ENCODE data around the gene ADGRA3. TPM values are rescaled to one million over a fixed set of nuclear protein-coding genes. Genes with fewer than 3 reads are reported as not detected.

The ADGRA3 gene
- total RNA-seq, 1 donor from 2014 or later: 15.8 TPM

- intact Hi-C loops (cut with DNase I): no loop called here
- no peak for ATAC-seq
These were observed 152.1 kb downstream of the ADGRA3 start for GRCh38 chr4:22363787-22364186.

GRCh38 chr4:22363036-22363435 lies 152.8 kb downstream of the ADGRA3 start:
- no peak overlapping the region for H3K4me3 ChIP-seq
- TF ChIP-seq CTCF (IDR thresholded peaks at IDR 0.05): no peak
- DNase-seq: no peak

More at GRCh38 chr4:22363787-22364186, 152.1 kb downstream of the ADGRA3 start:
- no peak for DNase-seq
- Histone ChIP-seq H3K36me3 (no peaks in the 10 kb centered on the region), H3K4me1 (no peaks in the 10 kb centered on the region), H3K4me3 (no peak overlapping the region), H3K27ac (no peak overlapping the region), H3K9me3 (no peaks in the 10 kb centered on the region), H3K27me3 (ENCODE audit: low read depth) (no peaks in the 10 kb centered on the region)
- TF ChIP-seq CTCF (IDR thresholded peaks at IDR 0.05): no peak

GRCh38 chr4:22356987-22357596 lies 158.8 kb downstream of the ADGRA3 start:
- no peak for TF ChIP-seq CTCF (IDR thresholded peaks at IDR 0.05)
- no peaks in the 10 kb centered on the region for H3K9me3 ChIP-seq
- DNase-seq (no peak), ATAC-seq (peak in 1 of 2 donors; percentile 41)
- no peaks in the 10 kb centered on the region for H3K4me1 ChIP-seq
- no peaks in the 10 kb centered on the region for H3K27me3 ChIP-seq (ENCODE audit: low read depth)
- no peak overlapping the region for H3K27ac ChIP-seq
- H3K36me3 ChIP-seq: no peaks in the 10 kb centered on the region
- H3K4me3 ChIP-seq: no peak overlapping the region
- intact Hi-C loops (cut with DNase I): no loop called here

More at GRCh38 chr4:22363036-22363435, 152.8 kb downstream of the ADGRA3 start:
- no peaks in the 10 kb centered on the region for H3K36me3 ChIP-seq
- no peak overlapping the region for H3K27ac ChIP-seq
- no peaks in the 10 kb centered on the region for H3K4me1 ChIP-seq
- H3K27me3 ChIP-seq (ENCODE audit: low read depth): no peaks in the 10 kb centered on the region
- intact Hi-C loops (cut with DNase I): no loop called here
- H3K9me3 ChIP-seq: no peaks in the 10 kb centered on the region
- no peak for ATAC-seq

- no peak for DNase-seq
- Histone ChIP-seq H3K27ac (no peak overlapping the region), H3K36me3 (no peaks in the 10 kb centered on the region), H3K9me3 (no peaks in the 10 kb centered on the region), H3K27me3 (ENCODE audit: low read depth) (no peaks in the 10 kb centered on the region), H3K4me1 (no peaks in the 10 kb centered on the region), H3K4me3 (no peak overlapping the region)
- intact Hi-C loops (cut with DNase I): no loop called here
- no peak for ATAC-seq
- no peak for TF ChIP-seq CTCF (IDR thresholded peaks at IDR 0.05)
These were observed 167.5 kb downstream of the ADGRA3 start for GRCh38 chr4:22348410-22348809.

GRCh38 chr4:22345678-22346077 lies 170.2 kb downstream of the ADGRA3 start:
- Histone ChIP-seq H3K4me3 (no peak overlapping the region), H3K27ac (no peak overlapping the region), H3K36me3 (no peaks in the 10 kb centered on the region), H3K27me3 (ENCODE audit: low read depth) (no peaks in the 10 kb centered on the region), H3K4me1 (no peaks in the 10 kb centered on the region), H3K9me3 (no peaks in the 10 kb centered on the region)
- DNase-seq (no peak), ATAC-seq (no peak)
- no peak for TF ChIP-seq CTCF (IDR thresholded peaks at IDR 0.05)
- intact Hi-C loops (cut with DNase I): no loop called here

Data from lower lobe of right lung (tissue), 2 donors.